ENCODE data around the gene MPI.

MPI gene

GRCh38 chr15:74856537-74856936, 33.3 kb upstream of the MPI start:
- Histone ChIP-seq H3K27ac (replicated peaks; ENCODE audit: low read length) (no peak overlapping the region), H4K91ac (ENCODE audit: low read depth, low read length, poor library complexity) (no peak overlapping the region), H3K27me3 (ENCODE audit: control insufficient read depth in 3 of 3, insufficient read depth in 3 of 3, low read depth in 1 of 3, low read length in 3 of 3) (no peaks in the 10 kb centered on the region), H3K23ac (ENCODE audit: low read depth, low read length, poor library complexity) (no peak overlapping the region), H4K8ac (ENCODE audit: low read depth, low read length) (no peak overlapping the region), H3K36me3 (replicated peaks in 1 of 2; ENCODE audit: control insufficient read depth in 2 of 2, insufficient read depth in 2 of 2, low read length in 2 of 2) (peaks cover 21 to 35% of the 10 kb centered on the region in 2 donors), H3K9me3 (replicated peaks in 1 of 2; ENCODE audit: control insufficient read depth in 2 of 2, insufficient read depth in 1 of 2, low read depth in 1 of 2, low read length in 2 of 2) (no peaks in the 10 kb centered on the region), H2AFZ (ENCODE audit: low read length) (no peak overlapping the region), H3K14ac (ENCODE audit: low read length) (no peak overlapping the region), H2BK5ac (ENCODE audit: low read length) (no peak overlapping the region), H3K18ac (ENCODE audit: low read length) (no peak overlapping the region), H2AK5ac (ENCODE audit: low read depth, low read length) (no peak overlapping the region), H2BK12ac (ENCODE audit: low read length) (no peak overlapping the region), H3K4me1 (ENCODE audit: control insufficient read depth in 2 of 2, insufficient read depth in 1 of 2, low read depth in 1 of 2, low read length in 2 of 2) (no peaks in the 10 kb centered on the region), H3K79me1 (ENCODE audit: low read depth, low read length) (no peaks in the 10 kb centered on the region), H2BK120ac (ENCODE audit: low read depth, low read length) (no peak overlapping the region), H3K4me2 (ENCODE audit: insufficient read depth, low read length, poor library complexity, severe bottlenecking) (no peak overlapping the region), H3K4me3 (ENCODE audit: low read length in 2 of 2) (no peak overlapping the region), H2BK15ac (ENCODE audit: low read length) (no peak overlapping the region), H3K9ac (ENCODE audit: low read depth, low read length, poor library complexity) (no peak overlapping the region), H3K4ac (ENCODE audit: low read length) (no peak overlapping the region)
- DNase-seq (ENCODE audit: low spot score), result no peak
- no CpG with 5 or more reads among the region's 1 CpG for WGBS, 2 donors (ENCODE audit: extremely low coverage in 2 of 2, insufficient read length in 2 of 2, insufficient replicate concordance in 1 of 2)

GRCh38 chr15:74857082-74857655, 32.7 kb upstream of the MPI start:
- no peak overlapping the region for H2AK5ac ChIP-seq (ENCODE audit: low read depth, low read length)
- no peak overlapping the region for H2BK5ac ChIP-seq (ENCODE audit: low read length)
- H3K27ac ChIP-seq (replicated peaks; ENCODE audit: low read length), result no peak overlapping the region
- no peak overlapping the region for H2BK120ac ChIP-seq (ENCODE audit: low read depth, low read length)
- H2BK12ac ChIP-seq (ENCODE audit: low read length), result no peak overlapping the region
- no peak overlapping the region for H3K14ac ChIP-seq (ENCODE audit: low read length)
- no peak overlapping the region for H3K9ac ChIP-seq (ENCODE audit: low read depth, low read length, poor library complexity)
- H3K36me3 ChIP-seq (replicated peaks in 1 of 2; ENCODE audit: control insufficient read depth in 2 of 2, insufficient read depth in 2 of 2, low read length in 2 of 2), result peaks cover 15 to 29% of the 10 kb centered on the region in 2 donors
- H3K27me3 ChIP-seq (ENCODE audit: control insufficient read depth in 3 of 3, insufficient read depth in 3 of 3, low read depth in 1 of 3, low read length in 3 of 3), result no peaks in the 10 kb centered on the region
- WGBS, 2 donors (ENCODE audit: extremely low coverage in 2 of 2, insufficient read length in 2 of 2, insufficient replicate concordance in 1 of 2), result no CpG with 5 or more reads among the region's 5 CpGs
- H3K9me3 ChIP-seq (replicated peaks in 1 of 2; ENCODE audit: control insufficient read depth in 2 of 2, insufficient read depth in 1 of 2, low read depth in 1 of 2, low read length in 2 of 2), result no peaks in the 10 kb centered on the region
- H3K23ac ChIP-seq (ENCODE audit: low read depth, low read length, poor library complexity), result no peak overlapping the region
- H3K79me1 ChIP-seq (ENCODE audit: low read depth, low read length), result no peaks in the 10 kb centered on the region
- no peak overlapping the region for H4K8ac ChIP-seq (ENCODE audit: low read depth, low read length)
- no peak for DNase-seq (ENCODE audit: low spot score)
- no peak overlapping the region for H2BK15ac ChIP-seq (ENCODE audit: low read length)
- no peak overlapping the region for H3K4me2 ChIP-seq (ENCODE audit: insufficient read depth, low read length, poor library complexity, severe bottlenecking)
- no peak overlapping the region for H3K18ac ChIP-seq (ENCODE audit: low read length)
- no peak overlapping the region for H3K4me3 ChIP-seq (ENCODE audit: low read length in 2 of 2)
- no peak overlapping the region for H3K4ac ChIP-seq (ENCODE audit: low read length)
- H3K4me1 ChIP-seq (ENCODE audit: control insufficient read depth in 2 of 2, insufficient read depth in 1 of 2, low read depth in 1 of 2, low read length in 2 of 2), result no peaks in the 10 kb centered on the region
- no peak overlapping the region for H2AFZ ChIP-seq (ENCODE audit: low read length)
- H4K91ac ChIP-seq (ENCODE audit: low read depth, low read length, poor library complexity), result no peak overlapping the region

- Histone ChIP-seq H3K79me1 (ENCODE audit: low read depth, low read length) (no peaks in the 10 kb centered on the region), H3K23ac (ENCODE audit: low read depth, low read length, poor library complexity) (no peak overlapping the region), H3K27me3 (ENCODE audit: control insufficient read depth in 3 of 3, insufficient read depth in 3 of 3, low read depth in 1 of 3, low read length in 3 of 3) (no peaks in the 10 kb centered on the region), H3K9me3 (replicated peaks in 1 of 2; ENCODE audit: control insufficient read depth in 2 of 2, insufficient read depth in 1 of 2, low read depth in 1 of 2, low read length in 2 of 2) (no peaks in the 10 kb centered on the region), H3K14ac (ENCODE audit: low read length) (no peak overlapping the region), H4K91ac (ENCODE audit: low read depth, low read length, poor library complexity) (no peak overlapping the region), H2AK5ac (ENCODE audit: low read depth, low read length) (no peak overlapping the region), H2BK12ac (ENCODE audit: low read length) (no peak overlapping the region), H2BK5ac (ENCODE audit: low read length) (no peak overlapping the region), H2AFZ (ENCODE audit: low read length) (no peak overlapping the region), H3K36me3 (replicated peaks in 1 of 2; ENCODE audit: control insufficient read depth in 2 of 2, insufficient read depth in 2 of 2, low read length in 2 of 2) (peaks cover 11 to 22% of the 10 kb centered on the region in 2 donors), H3K4me1 (ENCODE audit: control insufficient read depth in 2 of 2, insufficient read depth in 1 of 2, low read depth in 1 of 2, low read length in 2 of 2) (no peaks in the 10 kb centered on the region), H4K8ac (ENCODE audit: low read depth, low read length) (no peak overlapping the region), H2BK15ac (ENCODE audit: low read length) (no peak overlapping the region), H3K27ac (replicated peaks; ENCODE audit: low read length) (no peak overlapping the region), H3K18ac (ENCODE audit: low read length) (no peak overlapping the region), H2BK120ac (ENCODE audit: low read depth, low read length) (no peak overlapping the region), H3K9ac (ENCODE audit: low read depth, low read length, poor library complexity) (no peak overlapping the region), H3K4me3 (ENCODE audit: low read length in 2 of 2) (no peak overlapping the region), H3K4me2 (ENCODE audit: insufficient read depth, low read length, poor library complexity, severe bottlenecking) (no peak overlapping the region), H3K4ac (ENCODE audit: low read length) (no peak overlapping the region)
- DNase-seq (ENCODE audit: low spot score), result no peak
- no CpG with 5 or more reads among the region's 9 CpGs for WGBS, 2 donors (ENCODE audit: extremely low coverage in 2 of 2, insufficient read length in 2 of 2, insufficient replicate concordance in 1 of 2)
These were observed 32.0 kb upstream of the MPI start for GRCh38 chr15:74857671-74858368.

- no CpG with 5 or more reads among the region's 4 CpGs for WGBS, 2 donors (ENCODE audit: extremely low coverage in 2 of 2, insufficient read length in 2 of 2, insufficient replicate concordance in 1 of 2)
These were observed 31.5 kb upstream of the MPI start for GRCh38 chr15:74858369-74858740.

More at GRCh38 chr15:74858369-74858740, 31.5 kb upstream of the MPI start:
- no peak overlapping the region for H3K4ac ChIP-seq (ENCODE audit: low read length)
- H4K8ac ChIP-seq (ENCODE audit: low read depth, low read length), result no peak overlapping the region
- no peak overlapping the region for H4K91ac ChIP-seq (ENCODE audit: low read depth, low read length, poor library complexity)
- no peak overlapping the region for H2BK5ac ChIP-seq (ENCODE audit: low read length)
- DNase-seq (ENCODE audit: low spot score), result no peak
- H3K4me3 ChIP-seq (ENCODE audit: low read length in 2 of 2), result no peak overlapping the region
- no peaks in the 10 kb centered on the region for H3K27me3 ChIP-seq (ENCODE audit: control insufficient read depth in 3 of 3, insufficient read depth in 3 of 3, low read depth in 1 of 3, low read length in 3 of 3)
- no peaks in the 10 kb centered on the region for H3K9me3 ChIP-seq (replicated peaks in 1 of 2; ENCODE audit: control insufficient read depth in 2 of 2, insufficient read depth in 1 of 2, low read depth in 1 of 2, low read length in 2 of 2)
- H3K79me1 ChIP-seq (ENCODE audit: low read depth, low read length), result no peaks in the 10 kb centered on the region
- H3K36me3 ChIP-seq (replicated peaks in 1 of 2; ENCODE audit: control insufficient read depth in 2 of 2, insufficient read depth in 2 of 2, low read length in 2 of 2), result peaks cover 6 to 17% of the 10 kb centered on the region in 2 donors
- no peak overlapping the region for H2BK120ac ChIP-seq (ENCODE audit: low read depth, low read length)
- H2BK12ac ChIP-seq (ENCODE audit: low read length), result no peak overlapping the region
- no peak overlapping the region for H2AFZ ChIP-seq (ENCODE audit: low read length)
- no peak overlapping the region for H3K18ac ChIP-seq (ENCODE audit: low read length)
- H2AK5ac ChIP-seq (ENCODE audit: low read depth, low read length), result no peak overlapping the region
- H3K23ac ChIP-seq (ENCODE audit: low read depth, low read length, poor library complexity), result no peak overlapping the region
- H3K27ac ChIP-seq (replicated peaks; ENCODE audit: low read length), result no peak overlapping the region
- H3K9ac ChIP-seq (ENCODE audit: low read depth, low read length, poor library complexity), result no peak overlapping the region
- no peaks in the 10 kb centered on the region for H3K4me1 ChIP-seq (ENCODE audit: control insufficient read depth in 2 of 2, insufficient read depth in 1 of 2, low read depth in 1 of 2, low read length in 2 of 2)
- no peak overlapping the region for H3K4me2 ChIP-seq (ENCODE audit: insufficient read depth, low read length, poor library complexity, severe bottlenecking)
- H3K14ac ChIP-seq (ENCODE audit: low read length), result no peak overlapping the region
- H2BK15ac ChIP-seq (ENCODE audit: low read length), result no peak overlapping the region

Data from neuronal stem cell (in vitro differentiated cells).